ENCODE measurements around the gene EPHB1.

DNA sequence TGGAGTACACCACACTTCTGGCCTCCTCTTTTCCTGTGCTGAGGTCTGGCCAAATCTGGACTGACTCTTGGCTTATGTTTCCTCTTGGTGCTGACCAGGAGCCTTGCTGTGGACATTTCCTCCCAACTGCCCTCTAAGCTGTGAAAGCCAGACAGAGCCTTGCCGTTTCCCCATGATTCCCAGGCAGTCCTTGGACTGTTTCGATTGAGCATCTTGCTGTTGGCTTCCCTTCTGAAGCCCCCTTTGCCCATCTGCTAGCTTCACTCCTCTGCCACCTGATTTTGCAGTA is 110.5 kb downstream of the EPHB1 start:
- TF ChIP-seq POLR2A (IDR thresholded peaks at IDR 0.05): no peak
- TF ChIP-seq, protein P1, sequence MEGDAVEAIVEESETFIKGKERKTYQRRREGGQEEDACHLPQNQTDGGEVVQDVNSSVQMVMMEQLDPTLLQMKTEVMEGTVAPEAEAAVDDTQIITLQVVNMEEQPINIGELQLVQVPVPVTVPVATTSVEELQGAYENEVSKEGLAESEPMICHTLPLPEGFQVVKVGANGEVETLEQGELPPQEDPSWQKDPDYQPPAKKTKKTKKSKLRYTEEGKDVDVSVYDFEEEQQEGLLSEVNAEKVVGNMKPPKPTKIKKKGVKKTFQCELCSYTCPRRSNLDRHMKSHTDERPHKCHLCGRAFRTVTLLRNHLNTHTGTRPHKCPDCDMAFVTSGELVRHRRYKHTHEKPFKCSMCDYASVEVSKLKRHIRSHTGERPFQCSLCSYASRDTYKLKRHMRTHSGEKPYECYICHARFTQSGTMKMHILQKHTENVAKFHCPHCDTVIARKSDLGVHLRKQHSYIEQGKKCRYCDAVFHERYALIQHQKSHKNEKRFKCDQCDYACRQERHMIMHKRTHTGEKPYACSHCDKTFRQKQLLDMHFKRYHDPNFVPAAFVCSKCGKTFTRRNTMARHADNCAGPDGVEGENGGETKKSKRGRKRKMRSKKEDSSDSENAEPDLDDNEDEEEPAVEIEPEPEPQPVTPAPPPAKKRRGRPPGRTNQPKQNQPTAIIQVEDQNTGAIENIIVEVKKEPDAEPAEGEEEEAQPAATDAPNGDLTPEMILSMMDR (IDR thresholded peaks at IDR 0.05 in 4 of 5, conservative IDR thresholded peaks at IDR 0.05 in 1 of 5): no peak
